Activated CD8-positive, alpha-beta T cell treated with anti-CD3 and anti-CD28 coated beads for 36 hours (primary cell): ENCODE measurements around the gene RBM5. TPM values are rescaled to one million over a fixed set of nuclear protein-coding genes. Genes with fewer than 3 reads are reported as not detected.

Source experiments
- ATAC-seq: fragments of 200-7000 bp; cut with Tn5 transposase; one replicate; pipeline ENCODE4 v1.10.0; 2021; ENCODE audit warnings: mild to moderate bottlenecking, moderate library complexity
- CTCF ChIA-PET: fragments of 350-600 bp; sonication (Branson Sonifier 250); formaldehyde crosslinking; loops from one replicate; lab custom pipeline; 2021; ENCODE audit warnings: antibody characterized with exemption; lab: Charles Lee
- POLR2A ChIA-PET: fragments of 350-600 bp; sonication (Branson Sonifier 250); formaldehyde crosslinking; loops from one replicate; lab custom pipeline; 2021; ENCODE audit warnings: antibody characterized with exemption; lab: Charles Lee
- DNase-seq: peaks from one replicate; pipeline ENCODE4 v3.0.0-alpha.2; 2020
- H3K27ac Mint-ChIP-seq: one replicate; pipeline ENCODE4 v1.8.0; 2021; ENCODE audit warnings: mild to moderate bottlenecking, mixed read lengths
- H3K27me3 Mint-ChIP-seq: one replicate; pipeline ENCODE4 v1.8.0; 2021; ENCODE audit warnings: mixed read lengths
- H3K36me3 Mint-ChIP-seq: one replicate; pipeline ENCODE4 v1.8.0; 2021; ENCODE audit warnings: low read depth, mixed read lengths
- H3K4me1 Mint-ChIP-seq: one replicate; pipeline ENCODE4 v1.8.0; 2021; ENCODE audit warnings: low read depth, mixed read lengths
- H3K4me3 Mint-ChIP-seq: one replicate; pipeline ENCODE4 v1.8.0; 2021; ENCODE audit warnings: mild to moderate bottlenecking, moderate library complexity, mixed read lengths
- H3K9me3 Mint-ChIP-seq: one replicate; pipeline ENCODE4 v1.8.0; 2021; ENCODE audit warnings: mixed read lengths
- intact Hi-C: fragments of 100-400 bp; cut with micrococcal nuclease; formaldehyde crosslinking; loops from one replicate; pipeline ENCODE4 v1.10.0; 2022
- total RNA-seq, 2 experiments: library from RNA; stranded (reverse); gene quantifications; one replicate each; pipeline ENCODE4 v1.2.3, GENCODE V29; 2021
- TF ChIP-seq, protein P1 (sequence below): fragments of 200-600 bp; IDR thresholded peaks from one replicate; pipeline ENCODE4 v1.8.0; 2022; ENCODE audit warnings: antibody characterized with exemption, mild to moderate bottlenecking

The RBM5 gene
- total RNA-seq, 2 experiments from 2014 or later, result 103 to 106 TPM

DNA sequence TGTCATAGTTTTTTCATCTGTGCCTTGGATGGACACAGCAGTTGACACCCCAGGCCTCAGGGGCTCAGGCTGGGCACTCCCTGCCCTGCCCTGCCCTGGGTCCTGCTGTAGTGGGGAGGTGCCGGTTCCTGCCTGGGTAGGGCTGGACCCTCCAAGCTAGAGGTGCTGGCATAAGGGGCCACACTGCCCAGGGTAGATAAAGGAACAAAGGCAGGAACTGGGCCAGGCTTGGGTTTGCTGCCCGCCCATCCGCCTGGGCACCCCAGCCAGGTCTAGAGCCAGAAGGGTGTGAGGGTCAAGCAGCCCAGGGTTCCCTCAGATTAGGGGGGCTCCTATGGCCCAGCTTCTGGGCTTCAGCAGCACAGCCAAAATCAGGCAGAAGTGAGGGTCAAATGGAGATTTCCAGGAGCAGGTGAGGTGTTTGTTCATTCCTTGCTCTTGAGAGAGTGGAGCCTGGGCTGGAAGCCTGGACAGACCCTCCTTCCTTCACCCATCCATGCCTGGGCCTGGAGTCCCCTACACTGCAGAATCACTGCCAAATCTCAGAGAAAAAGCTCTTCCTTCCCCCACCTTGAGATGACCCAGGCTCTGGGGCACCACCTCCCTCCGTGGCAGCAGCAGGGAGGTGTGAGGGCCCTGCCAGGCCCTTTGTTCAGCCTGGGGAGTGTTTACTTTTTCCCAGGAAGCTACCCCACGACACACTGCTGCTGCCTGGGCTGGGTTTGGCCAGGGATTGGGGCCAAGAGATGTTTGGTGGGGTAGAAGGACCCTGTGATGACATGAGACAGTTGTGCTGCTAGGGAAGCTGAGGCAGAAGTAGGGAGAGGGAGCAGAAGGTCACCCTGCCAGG, 73.5 kb downstream of the RBM5 start:
- Mint-ChIP-seq H3K36me3 (no peaks in the 10 kb centered on the region), H3K9me3 (no peaks in the 10 kb centered on the region), H3K27ac (no peak overlapping the region), H3K27me3 (peaks cover 5% of the 10 kb centered on the region), H3K4me1 (no peaks in the 10 kb centered on the region), H3K4me3 (no peak overlapping the region)
- no peak for ATAC-seq
- intact Hi-C loops, result no loop called here
- ChIA-PET POLR2A (no interaction called here), CTCF (interaction anchor here (1.1 to 1.5 kb wide), 2 partner anchors 32 to 42 kb away, joined by 3 read pairs; no protein-coding TSS in a partner anchor)
- DNase-seq, result no peak
- TF ChIP-seq, protein P1, sequence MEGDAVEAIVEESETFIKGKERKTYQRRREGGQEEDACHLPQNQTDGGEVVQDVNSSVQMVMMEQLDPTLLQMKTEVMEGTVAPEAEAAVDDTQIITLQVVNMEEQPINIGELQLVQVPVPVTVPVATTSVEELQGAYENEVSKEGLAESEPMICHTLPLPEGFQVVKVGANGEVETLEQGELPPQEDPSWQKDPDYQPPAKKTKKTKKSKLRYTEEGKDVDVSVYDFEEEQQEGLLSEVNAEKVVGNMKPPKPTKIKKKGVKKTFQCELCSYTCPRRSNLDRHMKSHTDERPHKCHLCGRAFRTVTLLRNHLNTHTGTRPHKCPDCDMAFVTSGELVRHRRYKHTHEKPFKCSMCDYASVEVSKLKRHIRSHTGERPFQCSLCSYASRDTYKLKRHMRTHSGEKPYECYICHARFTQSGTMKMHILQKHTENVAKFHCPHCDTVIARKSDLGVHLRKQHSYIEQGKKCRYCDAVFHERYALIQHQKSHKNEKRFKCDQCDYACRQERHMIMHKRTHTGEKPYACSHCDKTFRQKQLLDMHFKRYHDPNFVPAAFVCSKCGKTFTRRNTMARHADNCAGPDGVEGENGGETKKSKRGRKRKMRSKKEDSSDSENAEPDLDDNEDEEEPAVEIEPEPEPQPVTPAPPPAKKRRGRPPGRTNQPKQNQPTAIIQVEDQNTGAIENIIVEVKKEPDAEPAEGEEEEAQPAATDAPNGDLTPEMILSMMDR, result no peak

DNA sequence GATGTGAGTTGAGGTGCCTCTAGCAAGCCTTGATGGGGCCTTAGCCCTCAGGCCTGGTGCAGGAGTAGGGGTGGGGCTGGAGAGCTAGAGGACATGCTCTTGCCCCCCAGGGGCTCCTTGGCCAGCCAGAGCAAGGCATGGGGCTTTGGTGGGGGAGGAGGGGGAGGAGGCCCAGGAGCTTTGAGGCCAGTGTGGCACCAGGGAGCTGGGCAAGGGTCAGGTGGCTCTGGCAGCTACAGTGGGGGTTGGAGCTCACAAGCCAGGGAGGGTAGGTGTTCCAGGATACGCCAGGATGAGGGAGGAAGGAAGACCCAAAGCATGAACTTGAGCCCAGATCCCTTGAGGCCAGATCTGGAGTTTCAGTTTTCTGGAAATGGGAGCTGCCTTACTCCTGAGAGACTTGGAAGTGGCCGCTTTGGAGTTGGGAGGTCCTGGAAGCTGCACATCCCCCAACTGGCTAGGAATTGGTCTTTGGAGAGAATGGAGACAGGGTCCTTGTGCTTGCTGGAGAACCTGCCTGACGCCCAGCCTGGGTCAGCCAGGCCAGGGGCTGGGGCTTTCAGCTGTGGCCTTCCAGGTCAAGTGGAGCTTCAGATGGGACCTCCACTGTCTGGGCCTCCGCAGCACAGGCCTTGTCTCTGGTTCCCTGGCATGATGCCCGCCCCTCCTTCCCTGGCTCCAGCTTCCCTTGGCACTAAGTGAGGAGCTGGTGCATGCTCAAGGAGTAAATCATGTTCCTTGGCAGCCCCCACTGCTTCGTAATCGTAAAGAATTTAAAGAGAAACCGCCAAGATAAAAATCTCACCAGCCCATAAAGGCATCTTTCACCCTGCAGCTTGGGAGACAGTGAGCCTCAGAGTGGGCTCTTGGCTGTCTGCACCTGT, 75.1 kb downstream of the RBM5 start:
- H3K9me3 Mint-ChIP-seq, result no peaks in the 10 kb centered on the region
- no peaks in the 10 kb centered on the region for H3K27me3 Mint-ChIP-seq
- H3K4me1 Mint-ChIP-seq, result no peaks in the 10 kb centered on the region
- DNase-seq (no peak), ATAC-seq (no peak)
- CTCF ChIA-PET, result interaction anchor here (1.4 kb wide), 1 partner anchor 12 kb away, joined by 4 read pairs; no protein-coding TSS in a partner anchor
- intact Hi-C loops, result no loop called here
- H3K27ac Mint-ChIP-seq, result no peak overlapping the region
- no peak overlapping the region for H3K4me3 Mint-ChIP-seq
- TF ChIP-seq, protein P1, result no peak
- H3K36me3 Mint-ChIP-seq, result no peaks in the 10 kb centered on the region
- POLR2A ChIA-PET, result no interaction called here

DNA sequence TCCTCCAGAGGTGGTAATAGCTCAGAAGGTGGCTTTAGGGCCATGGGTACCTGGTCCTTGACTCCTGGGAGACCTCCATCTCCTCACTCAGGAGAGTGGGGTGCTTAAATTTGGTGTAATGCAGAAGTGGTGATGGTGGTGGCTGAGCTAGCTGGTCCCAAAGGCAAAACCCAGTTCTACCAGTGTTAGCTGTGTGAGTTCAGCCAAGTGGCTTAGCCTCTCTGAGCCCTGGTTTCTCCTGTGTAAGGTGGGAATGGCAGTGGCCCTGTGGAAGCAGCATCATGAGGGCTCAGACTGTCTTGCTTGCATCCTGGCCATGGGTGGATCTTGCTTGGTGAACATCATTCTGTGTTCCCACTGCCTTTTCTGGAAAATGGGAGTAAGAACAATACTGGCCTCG, 75.8 kb downstream of the RBM5 start:
- no peaks in the 10 kb centered on the region for H3K36me3 Mint-ChIP-seq
- H3K27ac Mint-ChIP-seq, result no peak overlapping the region
- TF ChIP-seq, protein P1, result no peak
- CTCF ChIA-PET, result interaction anchor here (1.4 kb wide), 2 partner anchors 13 to 30 kb away, joined by 4 read pairs; no protein-coding TSS in a partner anchor
- POLR2A ChIA-PET, result interaction anchor here (0.5 kb wide), 1 partner anchor 1707 kb away, joined by 3 read pairs; no protein-coding TSS in a partner anchor
- DNase-seq, result no peak
- no peaks in the 10 kb centered on the region for H3K27me3 Mint-ChIP-seq
- no peak overlapping the region for H3K4me3 Mint-ChIP-seq
- intact Hi-C loops, result no loop called here
- no peak for ATAC-seq
- H3K9me3 Mint-ChIP-seq, result no peaks in the 10 kb centered on the region
- no peaks in the 10 kb centered on the region for H3K4me1 Mint-ChIP-seq

DNA sequence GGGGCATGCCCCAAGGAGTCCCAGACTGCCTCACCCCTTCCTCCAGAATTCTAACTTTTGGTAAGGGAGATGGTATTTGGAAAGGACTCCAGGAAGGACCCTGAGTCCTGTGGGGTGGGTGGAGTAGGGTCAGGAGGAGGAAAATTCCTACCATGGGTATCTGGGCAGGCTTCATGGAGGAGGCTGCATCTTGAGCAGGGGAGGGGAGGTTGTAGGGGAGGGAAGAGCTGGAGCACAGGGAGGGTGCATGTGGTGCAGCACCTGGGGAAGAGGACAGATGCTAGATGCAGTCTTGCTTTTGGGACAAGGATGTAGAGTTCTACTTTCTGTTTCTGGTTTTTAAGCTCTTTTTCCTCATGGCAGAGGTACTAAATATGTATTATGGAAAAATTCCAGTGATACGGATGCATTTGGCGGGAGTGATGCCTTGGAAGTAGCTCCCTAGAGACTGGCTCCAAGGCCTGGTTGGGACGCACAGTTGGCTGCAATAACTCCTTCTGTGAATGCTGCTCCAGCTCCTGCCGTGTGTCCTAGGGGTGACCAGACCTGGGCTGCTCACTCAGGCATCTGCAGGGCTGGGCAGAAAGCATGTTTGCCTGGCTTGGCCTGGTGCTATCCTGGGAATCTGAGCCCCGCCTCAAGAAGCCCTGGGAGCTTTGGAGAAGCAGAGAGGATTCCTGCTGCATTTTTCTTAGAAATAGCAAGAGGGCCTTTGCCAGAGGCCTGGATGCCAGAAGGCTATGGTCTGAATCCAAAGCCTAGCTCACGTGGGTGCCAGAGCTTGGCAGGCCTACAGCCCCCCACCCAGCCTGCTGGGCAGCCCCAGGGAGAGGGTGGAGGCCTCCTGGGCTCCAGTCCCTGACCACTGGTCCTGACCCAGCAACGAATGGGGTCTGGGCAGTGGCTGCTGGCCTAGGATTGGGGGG, 76.5 kb downstream of the RBM5 start:
- Mint-ChIP-seq H3K36me3 (no peaks in the 10 kb centered on the region), H3K4me3 (no peak overlapping the region), H3K27me3 (no peaks in the 10 kb centered on the region), H3K4me1 (no peaks in the 10 kb centered on the region), H3K9me3 (no peaks in the 10 kb centered on the region), H3K27ac (no peak overlapping the region)
- TF ChIP-seq, protein P1, result no peak
- intact Hi-C loops, result no loop called here
- ATAC-seq (no peak), DNase-seq (no peak)
- ChIA-PET POLR2A (interaction anchor here (0.5 kb wide), 1 partner anchor 1708 kb away, joined by 3 read pairs; no protein-coding TSS in a partner anchor), CTCF (interaction anchor here (0.7 to 1.4 kb wide), 3 partner anchors 10 to 44 kb away, joined by 3 to 4 read pairs (median 4); no protein-coding TSS in a partner anchor)
